Measurements from ENCODE around the gene B4GALNT1. TPM values are rescaled to one million over a fixed set of nuclear protein-coding genes. Genes with fewer than 3 reads are reported as not detected.

The B4GALNT1 gene
- total and polyA plus RNA-seq, 11 donors, result 1.9 to 8.8 (median 5.7) TPM

DNA sequence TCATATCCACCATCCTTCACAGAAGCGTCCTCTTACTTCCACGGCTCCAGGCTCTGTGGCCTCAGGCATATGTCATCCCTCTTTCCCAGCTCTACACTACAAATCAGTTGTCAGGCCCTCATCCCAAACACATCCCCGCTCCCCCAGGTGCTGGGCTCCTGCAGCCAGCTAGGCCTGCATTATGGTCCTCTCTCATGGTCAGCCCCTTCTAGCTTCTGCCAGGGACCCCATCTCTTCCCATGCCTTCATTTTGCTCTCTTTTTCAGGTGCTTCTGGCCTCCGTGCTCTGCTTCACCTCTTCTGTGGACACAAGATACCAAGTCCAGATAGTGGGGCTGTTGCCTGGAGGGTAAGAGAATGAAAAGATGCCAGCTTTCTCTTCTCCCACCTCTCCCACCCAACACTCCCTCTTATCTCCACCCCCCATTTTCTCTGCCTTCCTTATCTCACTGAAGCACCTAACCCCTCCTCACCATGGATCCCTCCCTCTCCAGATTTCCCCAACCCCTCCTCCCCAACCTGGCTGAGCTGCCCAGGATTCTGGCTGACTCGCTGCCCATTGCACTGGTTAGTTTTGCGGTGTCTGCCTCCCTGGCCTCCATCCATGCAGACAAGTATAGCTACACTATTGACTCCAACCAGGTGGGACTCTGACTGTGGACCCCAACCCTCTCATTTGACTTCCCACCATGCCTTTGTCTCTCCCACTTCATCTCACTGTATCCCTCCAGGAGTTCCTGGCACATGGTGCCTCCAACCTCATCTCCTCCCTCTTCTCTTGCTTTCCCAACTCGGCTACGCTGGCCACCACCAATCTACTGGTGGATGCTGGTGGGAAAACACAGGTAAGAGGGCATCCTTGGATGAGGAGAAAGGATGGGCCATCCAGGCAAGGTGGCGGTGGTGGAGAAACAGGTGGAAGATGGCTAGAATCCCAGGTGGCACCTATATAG lies 10.4 kb downstream of the B4GALNT1 start:
- no peak for DNase-seq
- TF ChIP-seq, protein P1, sequence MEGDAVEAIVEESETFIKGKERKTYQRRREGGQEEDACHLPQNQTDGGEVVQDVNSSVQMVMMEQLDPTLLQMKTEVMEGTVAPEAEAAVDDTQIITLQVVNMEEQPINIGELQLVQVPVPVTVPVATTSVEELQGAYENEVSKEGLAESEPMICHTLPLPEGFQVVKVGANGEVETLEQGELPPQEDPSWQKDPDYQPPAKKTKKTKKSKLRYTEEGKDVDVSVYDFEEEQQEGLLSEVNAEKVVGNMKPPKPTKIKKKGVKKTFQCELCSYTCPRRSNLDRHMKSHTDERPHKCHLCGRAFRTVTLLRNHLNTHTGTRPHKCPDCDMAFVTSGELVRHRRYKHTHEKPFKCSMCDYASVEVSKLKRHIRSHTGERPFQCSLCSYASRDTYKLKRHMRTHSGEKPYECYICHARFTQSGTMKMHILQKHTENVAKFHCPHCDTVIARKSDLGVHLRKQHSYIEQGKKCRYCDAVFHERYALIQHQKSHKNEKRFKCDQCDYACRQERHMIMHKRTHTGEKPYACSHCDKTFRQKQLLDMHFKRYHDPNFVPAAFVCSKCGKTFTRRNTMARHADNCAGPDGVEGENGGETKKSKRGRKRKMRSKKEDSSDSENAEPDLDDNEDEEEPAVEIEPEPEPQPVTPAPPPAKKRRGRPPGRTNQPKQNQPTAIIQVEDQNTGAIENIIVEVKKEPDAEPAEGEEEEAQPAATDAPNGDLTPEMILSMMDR (IDR thresholded peaks at IDR 0.05), result no peak
- no peak for TF ChIP-seq POLR2A (IDR thresholded peaks at IDR 0.05)
- peaks cover 0 to 48% (median 17%) of the 10 kb centered on the region in 12 donors for H3K4me1 ChIP-seq
- H3K9me3 ChIP-seq, result no peaks in the 10 kb centered on the region
- intact Hi-C loops (cut with DNase I), result loop anchor here in 5 of 10 donors (1.0 to 10.0 kb wide), 5 partner anchors 39 to 168 kb away; partner anchors contain the start of genes GLI1 (in 2 of the 5) and INHBE (in 2 of the 5)
- H3K27ac ChIP-seq, result no peak overlapping the region
- H3K4me3 ChIP-seq, result no peak overlapping the region
- peaks cover 6 to 80% (median 35%) of the 10 kb centered on the region in 9 donors for H3K27me3 ChIP-seq
- H3K36me3 ChIP-seq, result peaks cover 0 to 10% (median 0%) of the 10 kb centered on the region in 9 donors
- no peak for ATAC-seq
- WGBS, 4 donors, result 87 to 92% (median 90%) methylated on average over 9 of the region's 9 CpGs

DNA sequence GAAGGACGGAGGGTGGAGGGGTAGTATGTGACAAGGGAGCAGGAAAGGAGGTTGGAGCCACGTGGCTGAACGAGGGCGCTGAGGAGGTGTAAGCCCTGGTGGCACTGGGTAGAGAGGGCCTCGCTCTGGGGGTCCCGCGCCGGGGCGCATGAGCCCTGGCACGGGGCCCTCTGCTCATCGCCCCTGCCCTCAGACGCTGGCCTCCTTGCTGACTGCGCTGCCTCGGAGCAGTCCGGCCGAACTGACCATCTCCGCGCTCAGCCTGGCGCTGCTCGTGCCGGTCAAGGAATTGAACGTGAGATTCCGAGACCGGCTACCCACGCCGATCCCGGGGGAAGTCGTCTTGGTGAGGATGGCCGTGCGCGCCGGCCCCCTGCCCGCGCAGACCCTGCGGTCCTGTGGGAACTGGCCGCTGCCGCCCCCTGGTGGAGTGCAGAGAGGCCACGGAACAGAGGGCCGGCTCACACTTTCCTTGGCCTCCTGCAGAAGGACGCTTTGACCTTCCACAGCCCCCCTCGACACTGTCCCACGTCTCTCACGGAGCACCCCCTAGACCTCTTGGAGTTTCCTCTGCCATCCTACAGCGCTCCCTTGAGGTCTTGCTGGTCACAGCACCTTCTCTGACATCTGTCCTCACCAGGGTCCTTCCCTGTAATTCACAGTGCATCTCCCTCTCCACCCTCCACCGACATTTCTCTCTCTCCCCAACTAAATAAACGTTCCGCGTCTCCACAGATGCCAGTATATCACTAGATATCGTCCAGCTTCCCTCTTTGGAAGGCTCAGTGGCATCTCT lies 11.3 kb downstream of the B4GALNT1 start:
- WGBS, 4 donors, result 2% methylated on average over 18 to 49 of the region's 49 CpGs
- DNase-seq (peak in 4 of 5 donors; percentile 56 to 79 (median 73)), ATAC-seq (peak; percentile 65 to 75 (median 70))
- Histone ChIP-seq H3K27me3 (peaks cover 6 to 72% (median 31%) of the 10 kb centered on the region in 9 donors), H3K4me3 (peak overlapping the region; percentile 20 to 66 (median 47)), H3K9me3 (no peaks in the 10 kb centered on the region), H3K36me3 (peaks cover 0 to 10% (median 0%) of the 10 kb centered on the region in 9 donors), H3K27ac (no peak overlapping the region), H3K4me1 (peaks cover 0 to 42% (median 17%) of the 10 kb centered on the region in 12 donors)
- intact Hi-C loops (cut with DNase I), result loop anchor here in 9 of 10 donors (1.0 to 10.0 kb wide), 7 partner anchors 23 to 167 kb away; partner anchors contain the start of genes GLI1 (in 2 of the 9) and INHBE (in 2 of the 9)
- TF ChIP-seq, protein P1 (IDR thresholded peaks at IDR 0.05), result peak; percentile 87 to 98 (median 94)
- no peak for TF ChIP-seq POLR2A (IDR thresholded peaks at IDR 0.05)

DNA sequence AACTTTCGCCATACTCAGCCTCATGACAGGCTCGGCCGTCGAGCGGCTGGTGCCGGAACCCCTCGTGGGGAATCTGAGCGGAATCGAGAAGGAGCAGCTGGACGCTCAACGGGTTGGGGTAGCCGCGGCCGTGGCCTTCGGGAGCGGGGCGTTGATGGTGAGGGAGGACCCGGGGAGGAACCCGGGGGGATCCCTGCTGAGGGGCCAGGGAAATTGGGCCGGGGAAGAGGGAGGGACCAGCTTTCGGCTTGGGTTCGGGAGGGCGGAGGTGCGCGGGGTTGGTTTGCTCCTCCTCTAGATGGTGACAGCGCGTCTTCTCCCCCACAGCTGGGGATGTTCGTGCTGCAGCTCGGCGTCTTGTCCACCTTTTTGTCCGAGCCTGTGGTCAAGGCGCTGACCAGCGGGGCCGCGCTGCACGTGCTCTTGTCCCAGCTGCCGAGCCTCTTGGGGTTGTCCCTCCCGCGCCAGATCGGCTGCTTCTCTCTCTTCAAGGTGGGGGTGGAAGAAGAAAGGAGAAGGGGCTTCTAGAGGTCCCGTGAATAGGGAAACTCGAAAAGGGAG lies 12.0 kb downstream of the B4GALNT1 start:
- H3K9me3 ChIP-seq, result no peaks in the 10 kb centered on the region
- TF ChIP-seq, protein P1 (IDR thresholded peaks at IDR 0.05), result no peak
- TF ChIP-seq POLR2A (IDR thresholded peaks at IDR 0.05), result no peak

More for the DNA sequence above, 12.0 kb downstream of the B4GALNT1 start:
- 3 to 9% (median 6%) methylated on average over 36 to 42 of the region's 42 CpGs for WGBS, 4 donors
- Histone ChIP-seq H3K36me3 (peaks cover 0 to 8% (median 0%) of the 10 kb centered on the region in 9 donors), H3K27me3 (peaks cover 3 to 66% (median 26%) of the 10 kb centered on the region in 9 donors), H3K4me1 (peaks cover 0 to 45% (median 17%) of the 10 kb centered on the region in 12 donors), H3K27ac (no peak overlapping the region), H3K4me3 (peak overlapping the region; percentile 20 to 66 (median 47))
- peak in 1 of 4 donors; percentile 4 for ATAC-seq
- intact Hi-C loops (cut with DNase I), result loop anchor here (1.0 to 10.0 kb wide), 7 partner anchors 22 to 166 kb away; partner anchors contain the start of genes GLI1 (in 2 of the 10) and INHBE (in 2 of the 10)
- no peak for DNase-seq
